Ishikawa (cell line): ENCODE data around the gene ASAP2.

Experiments
- CEBPB ChIP-seq: IDR thresholded peaks from 2 replicates; pipeline ENCODE4 v1.6.1; 2012
- CREB1 ChIP-seq: IDR thresholded peaks from 2 replicates; pipeline ENCODE4 v1.6.1; 2012; ENCODE audit warnings: low read depth
- EGR1 ChIP-seq: IDR thresholded peaks from 2 replicates; pipeline ENCODE4 v1.6.1; 2012
- EP300 ChIP-seq: IDR thresholded peaks from 2 replicates; pipeline ENCODE4 v1.6.1; 2012; ENCODE audit warnings: borderline replicate concordance
- FOXM1 ChIP-seq: IDR thresholded peaks from 2 replicates; pipeline ENCODE4 v1.6.1; 2012; ENCODE audit warnings: low read depth, borderline replicate concordance
- MAX ChIP-seq: IDR thresholded peaks from 2 replicates; pipeline ENCODE4 v1.6.1; 2012
- NFIC ChIP-seq: IDR thresholded peaks from 2 replicates; pipeline ENCODE4 v1.6.1; 2012
- RAD21 ChIP-seq: IDR thresholded peaks from 2 replicates; pipeline ENCODE4 v1.6.1; 2012; ENCODE audit warnings: low read depth
- REST ChIP-seq: IDR thresholded peaks from 2 replicates; pipeline ENCODE4 v1.6.1; 2012; ENCODE audit warnings: low read depth, mild to moderate bottlenecking
- TAF1 ChIP-seq: IDR thresholded peaks from 2 replicates; pipeline ENCODE4 v1.6.1; 2012; ENCODE audit warnings: low read depth, mild to moderate bottlenecking
- TCF12 ChIP-seq: IDR thresholded peaks from 2 replicates; pipeline ENCODE4 v1.6.1; 2012; ENCODE audit warnings: low read depth
- TEAD4 ChIP-seq: IDR thresholded peaks from 2 replicates; pipeline ENCODE4 v1.6.1; 2012
- YY1 ChIP-seq: IDR thresholded peaks from 2 replicates; pipeline ENCODE4 v1.6.1; 2012; ENCODE audit warnings: low read depth
- ZBTB7A ChIP-seq: IDR thresholded peaks from 2 replicates; pipeline ENCODE4 v1.6.1; 2012; ENCODE audit warnings: low read depth
- TF ChIP-seq, protein P1 (sequence below): IDR thresholded peaks from 2 replicates; pipeline ENCODE4 v1.6.1; 2012

ASAP2 gene

GRCh38 chr2:9428965-9429577, 222.5 kb downstream of the ASAP2 start:
- TF ChIP-seq FOXM1 (no peak), ZBTB7A (no peak), CREB1 (no peak), EGR1 (no peak), TEAD4 (no peak)
- TF ChIP-seq, protein P1, sequence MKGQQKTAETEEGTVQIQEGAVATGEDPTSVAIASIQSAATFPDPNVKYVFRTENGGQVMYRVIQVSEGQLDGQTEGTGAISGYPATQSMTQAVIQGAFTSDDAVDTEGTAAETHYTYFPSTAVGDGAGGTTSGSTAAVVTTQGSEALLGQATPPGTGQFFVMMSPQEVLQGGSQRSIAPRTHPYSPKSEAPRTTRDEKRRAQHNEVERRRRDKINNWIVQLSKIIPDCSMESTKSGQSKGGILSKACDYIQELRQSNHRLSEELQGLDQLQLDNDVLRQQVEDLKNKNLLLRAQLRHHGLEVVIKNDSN = no peak

DNA sequence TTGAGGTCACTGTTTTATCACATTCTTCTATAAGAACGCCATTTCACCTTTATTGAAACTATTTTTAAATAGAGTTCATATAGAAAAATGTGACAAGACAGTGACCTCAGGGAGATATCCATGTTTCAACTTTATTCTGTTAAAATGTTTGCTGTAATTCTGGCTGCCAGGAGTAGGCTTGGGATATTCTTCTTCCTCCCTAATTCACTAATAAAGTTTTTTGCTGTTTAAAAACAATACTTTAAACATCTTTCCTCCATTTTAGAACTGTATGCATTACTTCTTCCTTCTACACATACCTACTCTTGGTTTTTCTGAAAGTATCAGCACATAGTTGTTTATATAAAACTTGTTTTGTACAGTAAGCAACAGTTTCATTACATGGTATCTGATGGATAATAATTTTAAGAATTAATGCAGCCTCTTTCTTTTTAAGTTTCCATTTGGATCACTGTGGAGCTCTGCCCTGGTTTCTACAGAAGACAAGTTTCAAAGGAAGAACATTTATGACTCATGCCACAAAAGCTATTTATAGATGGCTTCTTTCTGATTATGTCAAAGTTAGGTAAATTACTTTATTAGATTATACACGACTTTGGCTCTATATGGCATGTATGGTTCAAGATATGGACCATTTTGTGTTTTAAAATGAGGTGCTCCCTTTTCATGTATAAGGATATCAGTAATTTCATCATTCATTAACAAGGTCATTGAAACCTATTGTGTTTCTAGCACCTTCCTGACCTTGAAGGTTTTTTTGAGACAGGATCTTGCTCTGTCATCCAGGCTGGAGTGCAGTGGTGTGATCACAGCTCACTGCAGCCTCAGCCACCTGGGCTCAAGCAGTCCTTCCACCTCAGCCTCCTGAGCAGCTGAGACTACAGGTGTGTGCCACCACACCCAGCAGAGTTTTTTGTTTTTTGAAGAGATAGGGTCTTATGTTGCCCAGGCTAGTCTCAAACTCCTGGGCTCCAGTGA, 224.0 kb downstream of the ASAP2 start:
- TF ChIP-seq EGR1 (no peak), REST (no peak), RAD21 (no peak), CEBPB (no peak)

- TF ChIP-seq ZBTB7A (no peak), TCF12 (no peak), MAX (no peak), EGR1 (no peak), RAD21 (no peak), CEBPB (no peak), NFIC (no peak), FOXM1 (no peak)
Observed at GRCh38 chr2:9434489-9434888, 227.9 kb downstream of the ASAP2 start.

DNA sequence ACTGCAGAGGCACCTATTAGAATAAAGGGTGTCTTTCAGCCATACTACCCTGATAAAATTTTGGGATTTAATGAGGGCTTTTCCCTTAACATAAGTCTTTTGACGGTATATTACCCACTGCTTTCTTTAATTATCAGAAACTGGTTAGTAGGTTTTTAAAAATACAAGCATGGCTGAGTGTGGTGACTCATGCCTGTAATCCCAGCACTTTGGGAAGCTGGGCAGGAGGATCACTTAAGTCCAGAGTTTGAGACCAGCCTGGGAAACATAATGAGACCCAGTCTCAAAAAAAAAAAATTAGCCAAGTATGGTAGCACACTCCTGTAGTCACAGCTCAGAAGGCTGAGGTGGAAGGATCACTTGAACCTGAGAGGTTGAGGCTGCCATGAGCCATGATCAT, 232.9 kb downstream of the ASAP2 start:
- TF ChIP-seq MAX = no peak
- no peak for TF ChIP-seq TEAD4
- TF ChIP-seq TCF12 = no peak
- TF ChIP-seq YY1 = no peak
- no peak for TF ChIP-seq EGR1
- no peak for TF ChIP-seq TAF1
- TF ChIP-seq, protein P1 = no peak
- no peak for TF ChIP-seq NFIC
- no peak for TF ChIP-seq CEBPB
- no peak for TF ChIP-seq FOXM1
- TF ChIP-seq RAD21 = no peak
- no peak for TF ChIP-seq REST
- TF ChIP-seq EP300 = no peak
- TF ChIP-seq ZBTB7A = no peak
- TF ChIP-seq CREB1 = no peak

DNA sequence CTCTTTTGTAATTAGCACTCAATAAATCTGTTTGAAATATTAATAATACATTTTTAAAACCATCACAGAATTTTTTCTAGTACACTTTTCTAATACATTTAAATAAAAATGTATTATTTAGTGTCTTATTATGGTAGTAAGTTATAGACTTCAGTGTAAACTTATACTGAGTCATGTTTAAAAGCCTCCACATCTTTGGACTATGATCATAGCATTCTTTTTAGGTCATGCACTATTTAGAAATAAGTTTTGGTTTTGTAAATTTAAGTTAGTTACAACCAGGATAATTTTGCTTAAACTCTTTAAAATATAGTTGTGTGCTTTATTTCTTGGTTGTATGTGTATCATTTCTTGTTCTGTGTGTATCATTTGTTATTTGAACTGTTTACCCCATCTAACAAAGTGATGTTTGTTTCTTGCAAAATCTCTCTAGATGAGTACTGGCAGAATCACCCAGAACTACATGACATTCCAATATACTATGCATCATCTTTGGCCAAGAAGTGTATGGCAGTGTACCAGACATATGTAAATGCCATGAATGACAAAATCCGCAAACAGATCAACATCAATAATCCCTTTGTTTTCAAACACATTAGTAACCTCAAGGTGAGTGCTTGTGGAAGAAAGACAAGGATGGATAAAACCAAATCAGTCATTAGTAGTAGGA, 233.6 kb downstream of the ASAP2 start:
- TF ChIP-seq EGR1 (no peak), YY1 (no peak), REST (no peak), ZBTB7A (no peak), NFIC (no peak), MAX (no peak)
